WI38 (cell line): ENCODE measurements around the gene FGF1.

ENCODE experiments used
- H3K4me3 ChIP-seq: 2 replicates; pipeline ENCODE4 v1.5.1; 2011; ENCODE audit warnings: low read depth, mild to moderate bottlenecking, control low read depth, low read length
- TF ChIP-seq, protein P1 (sequence below): IDR thresholded peaks from 2 replicates; pipeline ENCODE4 v1.5.1; 2012; ENCODE audit warnings: low read depth, mild to moderate bottlenecking, control low read depth, low read length

The FGF1 gene

DNA sequence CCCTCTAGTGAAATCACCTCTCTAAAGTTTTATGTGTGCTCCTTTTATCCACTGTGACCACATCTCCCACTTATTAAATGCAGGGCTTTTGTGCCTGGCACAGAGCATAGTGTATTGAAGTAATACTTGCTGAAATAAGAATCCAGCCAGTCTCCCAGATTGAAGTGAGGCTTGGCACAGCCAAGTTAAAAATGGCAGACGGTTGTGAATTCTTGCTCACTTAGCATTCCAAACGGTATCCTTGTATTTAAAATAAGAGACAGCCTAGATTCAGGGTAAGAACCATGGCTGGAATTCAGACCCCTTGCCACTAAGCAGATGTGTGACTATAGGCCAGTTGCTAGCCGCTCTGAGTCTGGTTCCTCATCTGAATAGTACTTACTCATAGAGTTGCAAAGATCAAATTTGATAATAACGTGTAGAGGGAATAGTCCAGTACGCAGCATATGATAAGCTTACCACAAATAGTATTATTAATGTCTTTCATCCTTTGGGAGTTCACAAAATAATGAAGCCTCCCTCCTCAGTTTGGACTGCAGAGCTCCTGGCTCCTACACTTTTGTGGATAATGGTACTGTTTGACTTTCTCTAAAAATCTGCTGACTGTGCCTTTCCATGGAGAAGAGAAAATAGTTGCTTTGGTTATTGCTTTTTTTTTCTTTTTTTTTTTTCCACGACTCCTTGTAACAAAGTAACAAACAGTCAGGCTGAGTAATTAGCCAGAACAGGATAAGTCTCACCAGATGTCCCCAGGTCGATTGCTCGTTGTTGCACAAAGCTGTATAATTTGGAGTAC is 51.5 kb downstream of the FGF1 start:
- TF ChIP-seq, protein P1, sequence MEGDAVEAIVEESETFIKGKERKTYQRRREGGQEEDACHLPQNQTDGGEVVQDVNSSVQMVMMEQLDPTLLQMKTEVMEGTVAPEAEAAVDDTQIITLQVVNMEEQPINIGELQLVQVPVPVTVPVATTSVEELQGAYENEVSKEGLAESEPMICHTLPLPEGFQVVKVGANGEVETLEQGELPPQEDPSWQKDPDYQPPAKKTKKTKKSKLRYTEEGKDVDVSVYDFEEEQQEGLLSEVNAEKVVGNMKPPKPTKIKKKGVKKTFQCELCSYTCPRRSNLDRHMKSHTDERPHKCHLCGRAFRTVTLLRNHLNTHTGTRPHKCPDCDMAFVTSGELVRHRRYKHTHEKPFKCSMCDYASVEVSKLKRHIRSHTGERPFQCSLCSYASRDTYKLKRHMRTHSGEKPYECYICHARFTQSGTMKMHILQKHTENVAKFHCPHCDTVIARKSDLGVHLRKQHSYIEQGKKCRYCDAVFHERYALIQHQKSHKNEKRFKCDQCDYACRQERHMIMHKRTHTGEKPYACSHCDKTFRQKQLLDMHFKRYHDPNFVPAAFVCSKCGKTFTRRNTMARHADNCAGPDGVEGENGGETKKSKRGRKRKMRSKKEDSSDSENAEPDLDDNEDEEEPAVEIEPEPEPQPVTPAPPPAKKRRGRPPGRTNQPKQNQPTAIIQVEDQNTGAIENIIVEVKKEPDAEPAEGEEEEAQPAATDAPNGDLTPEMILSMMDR: no peak
- no peak overlapping the region for H3K4me3 ChIP-seq

DNA sequence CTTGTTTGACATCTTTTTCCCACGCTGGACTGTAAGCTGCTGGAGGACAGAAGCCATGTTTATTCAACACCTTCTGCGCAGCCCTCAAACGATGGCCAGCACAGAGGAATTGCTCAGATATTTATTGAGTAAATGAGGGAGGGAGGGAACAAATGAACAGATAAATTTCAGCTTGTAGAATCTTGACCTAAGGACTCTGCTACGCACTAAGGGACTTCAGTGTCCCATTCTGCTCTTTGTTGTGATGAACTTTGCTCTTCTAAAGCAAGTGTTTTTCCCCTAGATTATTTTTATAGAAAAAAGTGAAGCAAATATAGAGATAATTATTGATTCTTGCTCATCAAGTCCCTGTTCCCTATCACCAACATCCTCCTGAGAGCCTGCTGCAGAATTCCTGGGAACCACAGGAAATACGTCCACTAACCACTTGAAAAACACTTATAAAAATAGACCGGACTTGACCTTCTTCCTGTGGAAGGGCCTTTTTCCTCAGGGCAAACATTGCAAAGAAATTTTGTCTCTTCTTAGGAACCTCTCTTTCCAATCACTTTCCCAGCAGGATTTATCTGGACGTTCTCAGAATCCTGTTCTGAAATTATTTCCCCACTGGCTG is 54.9 kb downstream of the FGF1 start:
- TF ChIP-seq, protein P1: no peak
- H3K4me3 ChIP-seq: no peak overlapping the region

DNA sequence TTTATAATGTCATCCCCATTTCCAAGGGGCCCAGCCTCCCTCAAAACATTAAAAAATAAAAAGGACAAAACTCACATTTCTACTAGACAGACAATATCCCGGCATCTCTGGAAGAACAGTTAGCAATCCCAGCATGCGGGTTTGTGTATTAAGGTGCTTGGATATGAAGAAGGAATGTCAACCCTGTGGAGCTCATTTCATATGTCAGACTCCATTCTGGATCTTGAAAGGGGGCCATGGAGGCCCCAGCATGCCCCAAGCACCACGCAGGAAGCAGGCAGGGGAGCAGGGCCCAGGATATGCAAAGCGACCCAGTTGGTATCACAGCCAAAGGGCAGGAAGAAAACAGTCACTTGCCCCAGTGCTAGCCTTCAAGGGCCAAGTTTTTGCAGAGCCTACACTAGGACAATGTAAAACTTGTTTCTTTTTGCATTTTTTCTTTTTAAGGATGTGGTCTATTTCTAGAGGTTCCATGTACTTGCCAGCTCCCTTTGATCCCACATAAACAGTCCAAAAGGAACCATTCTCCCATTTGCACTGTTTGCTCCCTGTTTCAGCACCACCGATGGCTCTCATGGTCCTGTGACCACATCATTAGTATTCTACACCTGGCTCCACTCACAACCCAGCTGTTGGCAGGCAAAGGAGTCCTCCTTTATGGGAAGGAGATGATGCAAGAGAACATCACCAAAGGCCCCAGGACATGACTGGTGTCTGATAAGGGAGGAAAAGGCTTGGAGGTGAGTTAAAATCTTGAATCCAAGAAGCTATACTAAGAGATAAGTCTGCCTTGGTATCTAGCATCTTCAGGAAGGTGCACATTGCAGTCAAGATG is 58.3 kb downstream of the FGF1 start:
- no peak overlapping the region for H3K4me3 ChIP-seq
- TF ChIP-seq, protein P1: no peak

DNA sequence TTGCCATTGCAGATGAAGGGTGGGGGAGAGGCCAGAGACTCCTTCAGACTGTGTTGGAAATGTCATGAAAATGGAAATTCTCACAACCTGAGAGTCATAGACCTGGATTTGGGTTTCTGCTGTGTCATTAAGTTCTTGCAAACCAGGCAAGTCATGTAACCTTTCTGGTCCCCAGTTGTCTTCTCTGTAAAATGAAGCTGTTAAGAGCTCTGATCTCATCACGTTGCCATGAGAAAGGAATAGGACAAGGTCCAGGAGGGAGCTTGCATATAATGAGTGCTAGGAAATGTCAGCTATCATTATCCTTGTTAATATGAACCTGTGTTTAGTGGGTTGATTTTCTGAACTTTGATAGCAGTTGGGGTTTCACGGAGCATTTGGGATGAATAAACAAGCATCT is 59.1 kb downstream of the FGF1 start:
- TF ChIP-seq, protein P1: no peak

DNA sequence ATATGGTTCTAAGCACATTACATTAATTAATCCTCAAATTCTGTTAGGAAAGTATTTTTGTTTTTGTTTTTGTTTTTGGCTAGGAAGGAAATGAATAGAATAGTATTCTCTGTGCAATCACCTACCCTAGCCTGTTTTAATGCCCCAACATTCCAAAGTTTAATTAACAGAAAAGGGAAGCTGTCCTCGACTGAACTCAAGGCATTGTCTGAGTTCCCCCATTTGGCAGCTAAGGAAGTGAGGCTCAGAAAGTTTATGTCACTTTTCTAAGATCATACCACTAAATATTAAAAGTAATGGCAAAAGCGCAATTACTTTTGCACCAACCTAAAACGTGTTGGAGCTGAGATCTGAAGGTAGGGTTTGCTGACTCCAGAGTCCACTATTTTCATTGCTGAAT is 59.8 kb downstream of the FGF1 start:
- TF ChIP-seq, protein P1: no peak
- no peak overlapping the region for H3K4me3 ChIP-seq

More for the DNA sequence above, 59.1 kb downstream of the FGF1 start:
- no peak overlapping the region for H3K4me3 ChIP-seq

DNA sequence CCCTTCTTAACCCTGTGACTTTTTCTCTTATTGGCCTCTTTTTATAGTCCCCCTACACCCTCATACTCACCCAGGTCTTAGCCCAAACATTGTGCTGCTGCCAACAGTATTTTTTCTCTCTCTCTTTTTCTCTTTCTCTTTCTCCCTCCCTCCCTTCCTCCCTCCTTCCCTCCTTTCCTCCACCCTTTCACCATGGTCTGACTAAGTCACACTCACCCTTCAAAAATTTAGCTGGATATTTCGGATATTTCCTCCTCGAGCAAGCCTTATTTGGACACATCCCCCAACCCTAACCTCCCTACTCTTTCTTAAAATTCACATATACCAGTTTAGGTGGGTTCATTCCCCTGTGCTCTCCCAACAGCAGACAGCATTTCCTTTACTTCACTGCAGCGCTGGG is 64.7 kb downstream of the FGF1 start:
- peak overlapping the region; percentile 46 for H3K4me3 ChIP-seq
- TF ChIP-seq, protein P1: no peak
